SH-SY5Y (cell line): Measurements from ENCODE around the gene TLR9.

Source experiments
- GATA2 ChIP-seq: IDR thresholded peaks from 2 replicates; pipeline ENCODE4 v1.6.1; 2011; ENCODE audit warnings: mild to moderate bottlenecking, low read depth, low read length
- GATA3 ChIP-seq: IDR thresholded peaks from 2 replicates; pipeline ENCODE4 v1.6.1; 2011; ENCODE audit warnings: low read depth, mild to moderate bottlenecking, low read length, moderate library complexity

TLR9 gene

DNA sequence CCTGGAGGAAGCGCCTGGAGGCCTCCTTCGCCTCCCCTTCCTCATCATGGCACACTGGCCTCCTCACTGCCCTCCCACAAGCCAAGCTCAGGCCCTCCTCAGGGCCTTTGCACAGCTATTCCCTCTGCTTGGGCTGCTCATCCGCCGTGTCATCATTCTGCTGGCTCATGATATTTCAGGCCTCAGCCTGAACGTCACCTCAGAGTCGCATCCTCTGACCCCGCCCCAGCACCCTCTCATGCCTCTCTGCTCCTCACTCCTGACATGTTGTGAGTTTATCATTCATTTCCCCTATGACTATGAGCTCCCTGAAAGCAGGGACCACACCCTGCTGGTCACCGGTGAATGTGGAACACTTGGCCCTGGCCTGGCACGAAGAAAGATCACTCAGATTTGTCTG lies 50.5 kb downstream of the TLR9 start:
- TF ChIP-seq GATA2 (no peak), GATA3 (no peak)

DNA sequence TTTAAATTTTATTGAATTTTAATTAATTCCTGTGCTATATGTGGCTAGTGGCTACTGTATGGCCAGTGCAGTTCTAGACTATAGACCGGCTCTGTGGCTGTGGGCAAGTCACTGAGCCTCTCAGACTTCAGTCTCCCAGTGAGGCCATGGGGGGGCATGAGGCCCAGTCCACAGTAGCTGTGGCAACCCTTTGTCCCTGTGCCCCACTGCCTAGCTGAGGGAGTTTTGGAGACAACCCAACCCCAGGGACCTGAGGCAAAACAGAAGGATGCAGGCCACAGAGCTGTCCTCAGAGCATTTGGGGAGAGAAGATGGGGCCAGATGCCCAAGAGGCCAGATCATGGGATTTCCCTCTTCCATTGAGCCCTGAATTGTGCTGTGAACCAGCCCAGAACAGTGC lies 52.3 kb downstream of the TLR9 start:
- TF ChIP-seq GATA3, result no peak
- TF ChIP-seq GATA2, result no peak

GRCh38 chr3:52172262-52172757 lies 53.1 kb downstream of the TLR9 start:
- no peak for TF ChIP-seq GATA2
- no peak for TF ChIP-seq GATA3

- no peak for TF ChIP-seq GATA3
- TF ChIP-seq GATA2, result no peak
Observed at GRCh38 chr3:52171514-52172261, 53.8 kb downstream of the TLR9 start.
